Measurements from ENCODE around the gene C1QTNF8.
A peak's percentile ranks its signal among the peaks of the same experiment; 100 is the strongest.

Gene C1QTNF8

GRCh38 chr16:1103636-1103980 is 7.6 kb upstream of the C1QTNF8 start:
- Histone ChIP-seq H3K4me1 (ENCODE audit: control insufficient read depth, insufficient read depth, low read length) (no peaks in the 10 kb centered on the region), H3K27me3 (ENCODE audit: control insufficient read depth, insufficient read depth, low read length) (no peaks in the 10 kb centered on the region), H3K36me3 (ENCODE audit: control insufficient read depth, insufficient read depth, low read length) (no peaks in the 10 kb centered on the region), H3K9ac (ENCODE audit: low read depth, low read length) (no peak overlapping the region), H3K4me3 (ENCODE audit: low read depth, low read length) (peak overlapping the region; percentile 31), H3K9me3 (ENCODE audit: control insufficient read depth, insufficient read depth, low read length) (no peaks in the 10 kb centered on the region)

DNA sequence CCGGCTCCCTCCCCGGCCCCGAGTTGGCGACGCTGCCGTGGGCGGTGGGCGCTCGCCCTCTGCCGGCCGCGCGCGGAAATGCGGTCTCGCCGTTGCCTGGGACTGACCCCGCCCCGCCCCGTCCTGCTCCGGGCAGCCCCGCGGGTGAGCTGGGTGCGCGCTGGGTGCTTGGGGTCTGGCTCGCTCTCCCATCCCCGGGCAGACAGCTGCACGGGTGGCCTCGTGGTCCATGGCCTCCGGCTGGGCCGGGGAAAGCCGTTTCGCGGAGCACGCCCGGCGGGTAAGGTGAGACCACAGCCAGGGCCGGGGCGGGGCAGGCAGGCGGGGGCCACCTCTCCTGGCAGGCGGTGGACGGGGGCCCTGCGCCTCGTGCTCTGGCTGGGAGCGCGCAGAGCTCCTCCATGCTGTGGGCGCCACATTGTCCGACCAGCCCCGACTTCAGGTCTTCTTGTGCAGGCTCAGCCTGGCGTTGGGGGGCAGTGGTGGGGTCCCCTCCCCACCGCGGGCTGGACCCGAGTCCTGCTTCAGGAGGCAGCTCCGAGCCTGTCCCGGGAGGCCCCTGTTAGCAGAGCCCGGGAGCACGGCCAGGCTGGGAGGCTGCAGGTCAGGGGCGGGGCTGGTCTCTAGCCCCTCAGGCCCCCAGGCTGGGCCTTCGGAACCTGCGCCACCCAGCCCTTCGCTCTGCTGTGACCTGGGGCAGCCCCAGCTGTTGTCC is 7.0 kb upstream of the C1QTNF8 start:
- Histone ChIP-seq H3K9ac (ENCODE audit: low read depth, low read length) (no peak overlapping the region), H3K36me3 (ENCODE audit: control insufficient read depth, insufficient read depth, low read length) (no peaks in the 10 kb centered on the region), H3K27me3 (ENCODE audit: control insufficient read depth, insufficient read depth, low read length) (no peaks in the 10 kb centered on the region), H3K4me1 (ENCODE audit: control insufficient read depth, insufficient read depth, low read length) (no peaks in the 10 kb centered on the region), H3K4me3 (ENCODE audit: low read depth, low read length) (peak overlapping the region; percentile 31), H3K9me3 (ENCODE audit: control insufficient read depth, insufficient read depth, low read length) (no peaks in the 10 kb centered on the region)

GRCh38 chr16:1102333-1102700 is 6.3 kb upstream of the C1QTNF8 start:
- no peak overlapping the region for H3K9ac ChIP-seq (ENCODE audit: low read depth, low read length)
- H3K9me3 ChIP-seq (ENCODE audit: control insufficient read depth, insufficient read depth, low read length) = no peaks in the 10 kb centered on the region
- no peaks in the 10 kb centered on the region for H3K4me1 ChIP-seq (ENCODE audit: control insufficient read depth, insufficient read depth, low read length)
- H3K4me3 ChIP-seq (ENCODE audit: low read depth, low read length) = no peak overlapping the region
- no peaks in the 10 kb centered on the region for H3K36me3 ChIP-seq (ENCODE audit: control insufficient read depth, insufficient read depth, low read length)
- H3K27me3 ChIP-seq (ENCODE audit: control insufficient read depth, insufficient read depth, low read length) = no peaks in the 10 kb centered on the region

GRCh38 chr16:1101573-1102332 is 5.7 kb upstream of the C1QTNF8 start:
- Histone ChIP-seq H3K36me3 (ENCODE audit: control insufficient read depth, insufficient read depth, low read length) (no peaks in the 10 kb centered on the region), H3K27me3 (ENCODE audit: control insufficient read depth, insufficient read depth, low read length) (no peaks in the 10 kb centered on the region), H3K4me3 (ENCODE audit: low read depth, low read length) (no peak overlapping the region), H3K9ac (ENCODE audit: low read depth, low read length) (no peak overlapping the region), H3K9me3 (ENCODE audit: control insufficient read depth, insufficient read depth, low read length) (no peaks in the 10 kb centered on the region), H3K4me1 (ENCODE audit: control insufficient read depth, insufficient read depth, low read length) (no peaks in the 10 kb centered on the region)

- H3K27me3 ChIP-seq (ENCODE audit: control insufficient read depth, insufficient read depth, low read length) = no peaks in the 10 kb centered on the region
These were observed 5.1 kb upstream of the C1QTNF8 start for GRCh38 chr16:1101133-1101532.

DNA sequence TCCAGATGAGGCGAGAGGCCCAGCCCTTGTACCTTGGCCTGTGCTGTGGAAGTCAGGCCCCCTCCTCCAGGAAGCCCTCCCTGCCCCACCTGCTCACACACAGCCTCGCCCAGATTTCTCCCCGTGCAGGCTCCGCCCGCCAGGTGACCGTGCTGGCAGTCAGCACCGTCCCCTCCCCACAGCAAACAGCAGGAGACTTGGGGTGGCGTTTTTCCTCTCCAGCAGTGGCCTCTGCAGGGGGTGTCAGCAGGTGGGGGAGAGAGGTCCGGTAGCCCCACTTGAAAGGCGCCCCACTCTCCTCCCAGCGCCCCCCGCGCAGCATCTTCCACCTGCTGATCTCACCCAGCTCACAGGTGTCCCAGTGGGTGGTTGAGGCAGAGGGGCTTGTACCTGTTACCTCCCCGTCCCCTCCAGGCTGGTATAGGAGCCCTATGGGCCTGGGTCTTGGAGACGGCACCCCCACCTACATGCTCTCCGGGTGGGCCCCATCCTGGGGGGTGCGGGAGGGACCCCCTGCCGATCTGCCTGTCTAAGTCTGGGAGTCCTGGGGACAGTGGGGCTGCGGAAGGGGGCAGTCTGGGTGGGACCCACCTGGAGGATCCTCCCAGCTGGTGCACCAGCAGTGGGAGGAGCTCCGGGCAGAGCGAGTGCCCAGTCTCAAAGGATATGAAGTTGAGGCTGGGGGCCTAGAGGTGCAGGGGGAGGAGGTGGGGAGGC is 4.2 kb upstream of the C1QTNF8 start:
- Histone ChIP-seq H3K9me3 (ENCODE audit: control insufficient read depth, insufficient read depth, low read length) (no peaks in the 10 kb centered on the region), H3K4me3 (ENCODE audit: low read depth, low read length) (no peak overlapping the region), H3K27me3 (ENCODE audit: control insufficient read depth, insufficient read depth, low read length) (no peaks in the 10 kb centered on the region), H3K36me3 (ENCODE audit: control insufficient read depth, insufficient read depth, low read length) (no peaks in the 10 kb centered on the region), H3K9ac (ENCODE audit: low read depth, low read length) (no peak overlapping the region), H3K4me1 (ENCODE audit: control insufficient read depth, insufficient read depth, low read length) (no peaks in the 10 kb centered on the region)

More at GRCh38 chr16:1101133-1101532, 5.1 kb upstream of the C1QTNF8 start:
- Histone ChIP-seq H3K9ac (ENCODE audit: low read depth, low read length) (peak overlapping the region; percentile 5), H3K4me1 (ENCODE audit: control insufficient read depth, insufficient read depth, low read length) (no peaks in the 10 kb centered on the region), H3K4me3 (ENCODE audit: low read depth, low read length) (no peak overlapping the region), H3K36me3 (ENCODE audit: control insufficient read depth, insufficient read depth, low read length) (no peaks in the 10 kb centered on the region), H3K9me3 (ENCODE audit: control insufficient read depth, insufficient read depth, low read length) (no peaks in the 10 kb centered on the region)

DNA sequence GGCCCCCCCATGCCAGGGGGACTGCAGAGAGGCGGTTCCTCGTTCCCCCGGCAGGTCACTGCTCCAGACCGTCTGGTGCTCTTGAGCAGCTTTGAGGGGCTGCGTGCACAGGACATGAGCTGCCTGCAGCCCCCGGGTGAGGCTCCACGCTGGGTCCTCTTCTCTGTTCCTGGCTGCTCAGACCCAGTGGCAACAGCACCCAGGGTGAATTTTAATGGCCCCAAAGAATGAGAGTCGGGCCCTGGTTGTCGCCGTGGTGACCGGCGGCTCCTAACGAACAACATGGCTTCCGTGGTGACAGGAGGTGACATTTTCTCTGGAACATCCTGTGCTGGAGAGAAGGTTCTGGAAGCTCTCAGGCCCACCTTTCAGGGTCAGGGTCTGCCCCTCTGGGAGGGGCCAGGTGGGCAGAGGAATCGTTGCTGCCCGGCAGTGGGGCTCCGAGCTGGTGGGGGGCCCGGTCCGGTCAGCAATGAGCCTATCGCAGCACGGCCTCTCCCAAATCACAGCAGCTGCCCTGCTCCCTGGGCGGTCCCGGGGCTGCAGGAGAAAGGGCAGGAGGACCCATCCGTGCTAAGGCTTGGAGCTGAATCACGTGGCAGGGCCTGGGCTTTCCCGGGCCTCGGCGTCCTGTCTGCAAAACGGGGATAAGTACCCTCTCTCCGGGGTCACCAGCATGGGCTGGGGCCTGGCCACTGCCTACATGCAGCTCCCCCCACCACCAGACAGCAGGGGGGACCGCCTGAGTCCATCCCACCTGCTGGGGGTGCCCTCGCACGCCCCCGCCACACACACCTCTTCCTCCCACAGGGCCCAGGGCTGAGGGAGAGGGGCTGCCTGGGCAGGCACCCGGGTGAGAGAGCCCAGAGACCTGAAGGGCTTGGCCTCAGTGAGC is 3.4 kb upstream of the C1QTNF8 start:
- H3K4me3 ChIP-seq (ENCODE audit: low read depth, low read length) = no peak overlapping the region
- H3K9me3 ChIP-seq (ENCODE audit: control insufficient read depth, insufficient read depth, low read length) = no peaks in the 10 kb centered on the region
- H3K27me3 ChIP-seq (ENCODE audit: control insufficient read depth, insufficient read depth, low read length) = no peaks in the 10 kb centered on the region

DNA sequence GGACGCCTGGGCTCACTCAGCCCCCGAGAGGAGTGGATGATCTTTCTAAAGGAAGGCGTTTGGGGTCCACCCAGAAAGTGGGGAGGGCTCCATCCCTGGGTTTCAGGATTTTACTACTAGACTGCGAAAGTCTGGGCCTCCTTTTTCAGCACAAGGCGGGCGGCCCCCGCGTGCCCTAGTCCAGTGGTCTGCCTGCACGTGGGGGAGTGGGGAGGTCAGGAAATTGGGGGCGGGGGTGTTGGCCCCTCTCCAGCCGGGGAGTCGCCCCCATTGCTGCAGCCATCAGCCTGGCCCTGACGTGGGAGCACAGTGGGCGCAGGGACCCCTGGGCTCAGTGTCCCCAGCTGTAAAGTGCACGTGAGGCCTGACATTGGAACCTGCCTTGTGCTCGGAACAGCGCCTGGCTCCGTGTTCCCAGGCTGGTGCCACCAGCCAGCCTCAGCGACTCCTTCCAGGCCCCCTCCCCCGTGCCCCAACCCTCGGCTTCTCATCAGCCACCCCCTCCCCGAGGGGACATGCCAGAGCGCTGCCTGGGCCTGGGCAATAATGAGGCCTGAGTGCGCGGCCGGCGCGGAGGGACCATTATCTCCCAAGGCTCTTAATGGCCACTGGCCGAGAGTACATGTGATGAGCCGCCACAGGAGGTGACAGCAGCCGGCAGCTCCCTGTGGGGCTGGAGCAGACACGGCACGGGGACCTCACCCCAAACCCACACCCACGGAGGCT is 2.4 kb upstream of the C1QTNF8 start:
- Histone ChIP-seq H3K4me3 (ENCODE audit: low read depth, low read length) (no peak overlapping the region), H3K36me3 (ENCODE audit: control insufficient read depth, insufficient read depth, low read length) (no peaks in the 10 kb centered on the region), H3K27me3 (ENCODE audit: control insufficient read depth, insufficient read depth, low read length) (no peaks in the 10 kb centered on the region), H3K4me1 (ENCODE audit: control insufficient read depth, insufficient read depth, low read length) (no peaks in the 10 kb centered on the region), H3K9me3 (ENCODE audit: control insufficient read depth, insufficient read depth, low read length) (no peaks in the 10 kb centered on the region), H3K9ac (ENCODE audit: low read depth, low read length) (no peak overlapping the region)

More for the DNA sequence above, 3.4 kb upstream of the C1QTNF8 start:
- no peaks in the 10 kb centered on the region for H3K36me3 ChIP-seq (ENCODE audit: control insufficient read depth, insufficient read depth, low read length)
- H3K9ac ChIP-seq (ENCODE audit: low read depth, low read length) = no peak overlapping the region
- H3K4me1 ChIP-seq (ENCODE audit: control insufficient read depth, insufficient read depth, low read length) = no peaks in the 10 kb centered on the region

DNA sequence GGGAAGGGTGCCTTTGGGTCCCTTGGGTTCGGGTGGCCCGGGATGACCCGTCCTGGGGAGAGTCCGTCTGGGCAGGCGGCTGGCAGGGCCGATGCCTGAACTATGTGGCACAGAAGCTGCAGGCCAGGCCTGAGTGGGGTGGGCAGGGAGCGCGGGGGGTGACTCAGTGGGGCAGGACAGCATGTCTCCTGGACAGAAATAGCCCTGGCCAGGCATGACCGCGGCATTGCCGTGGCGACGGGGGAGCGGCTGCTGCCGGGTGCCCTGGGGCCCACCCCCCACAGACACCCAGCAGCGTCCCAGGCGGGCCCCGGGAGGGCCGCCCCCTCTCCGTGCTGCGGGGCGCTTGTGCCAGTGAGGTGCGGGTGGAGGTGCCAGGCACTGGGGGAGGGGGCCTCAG is 1.8 kb upstream of the C1QTNF8 start:
- H3K4me1 ChIP-seq (ENCODE audit: control insufficient read depth, insufficient read depth, low read length) = no peaks in the 10 kb centered on the region
- no peak overlapping the region for H3K4me3 ChIP-seq (ENCODE audit: low read depth, low read length)
- no peaks in the 10 kb centered on the region for H3K27me3 ChIP-seq (ENCODE audit: control insufficient read depth, insufficient read depth, low read length)
- H3K9me3 ChIP-seq (ENCODE audit: control insufficient read depth, insufficient read depth, low read length) = no peaks in the 10 kb centered on the region
- no peak overlapping the region for H3K9ac ChIP-seq (ENCODE audit: low read depth, low read length)
- no peaks in the 10 kb centered on the region for H3K36me3 ChIP-seq (ENCODE audit: control insufficient read depth, insufficient read depth, low read length)

GRCh38 chr16:1097156-1097555 is 1.1 kb upstream of the C1QTNF8 start:
- Histone ChIP-seq H3K9me3 (ENCODE audit: control insufficient read depth, insufficient read depth, low read length) (no peaks in the 10 kb centered on the region), H3K4me3 (ENCODE audit: low read depth, low read length) (no peak overlapping the region), H3K36me3 (ENCODE audit: control insufficient read depth, insufficient read depth, low read length) (no peaks in the 10 kb centered on the region), H3K27me3 (ENCODE audit: control insufficient read depth, insufficient read depth, low read length) (no peaks in the 10 kb centered on the region), H3K4me1 (ENCODE audit: control insufficient read depth, insufficient read depth, low read length) (no peaks in the 10 kb centered on the region), H3K9ac (ENCODE audit: low read depth, low read length) (no peak overlapping the region)
